Activated naive CD8-positive, alpha-beta T cell treated with anti-CD3 and anti-CD28 coated beads, Interleukin-2, amount 50 U/mL, for 24 hours (primary cell): ENCODE measurements around the gene BCAR3.

Source experiments
- ATAC-seq: fragments of 150-1000 bp; cut with Tn5 transposase; one replicate; pipeline ENCODE4 v1.10.0; 2021
- DNase-seq: peaks from one replicate; pipeline ENCODE4 v3.0.0; 2021
- H3K27ac Mint-ChIP-seq: one replicate; pipeline ENCODE4 v1.8.0; 2021; ENCODE audit warnings: mild to moderate bottlenecking, mixed read lengths
- H3K27me3 Mint-ChIP-seq: one replicate; pipeline ENCODE4 v1.8.0; 2021; ENCODE audit warnings: mixed read lengths
- H3K36me3 Mint-ChIP-seq: one replicate; pipeline ENCODE4 v1.8.0; 2021; ENCODE audit warnings: low read depth, mixed read lengths
- H3K4me1 Mint-ChIP-seq: one replicate; pipeline ENCODE4 v1.8.0; 2021; ENCODE audit warnings: mixed read lengths
- H3K4me3 Mint-ChIP-seq: one replicate; pipeline ENCODE4 v1.8.0; 2021; ENCODE audit warnings: mild to moderate bottlenecking, moderate library complexity, mixed read lengths
- H3K9me3 Mint-ChIP-seq: one replicate; pipeline ENCODE4 v1.8.0; 2021; ENCODE audit warnings: mixed read lengths

The BCAR3 gene

GRCh38 chr1:93605026-93605568 lies 76.5 kb downstream of the BCAR3 start:
- Mint-ChIP-seq H3K9me3 (no peaks in the 10 kb centered on the region), H3K36me3 (no peaks in the 10 kb centered on the region), H3K4me3 (no peak overlapping the region), H3K27ac (no peak overlapping the region), H3K4me1 (peaks cover 46% of the 10 kb centered on the region), H3K27me3 (peaks cover 6% of the 10 kb centered on the region)
- DNase-seq (no peak), ATAC-seq (no peak)

- DNase-seq, result no peak
- H3K27ac Mint-ChIP-seq, result no peak overlapping the region
- H3K4me3 Mint-ChIP-seq, result no peak overlapping the region
- no peak for ATAC-seq
- peaks cover 41% of the 10 kb centered on the region for H3K4me1 Mint-ChIP-seq
- H3K9me3 Mint-ChIP-seq, result no peaks in the 10 kb centered on the region
- peaks cover 6% of the 10 kb centered on the region for H3K27me3 Mint-ChIP-seq
- H3K36me3 Mint-ChIP-seq, result no peaks in the 10 kb centered on the region
Measured at GRCh38 chr1:93604411-93604810, 77.2 kb downstream of the BCAR3 start.

GRCh38 chr1:93603601-93604000 lies 78.0 kb downstream of the BCAR3 start:
- no peaks in the 10 kb centered on the region for H3K9me3 Mint-ChIP-seq
- H3K27ac Mint-ChIP-seq, result no peak overlapping the region
- DNase-seq (no peak), ATAC-seq (no peak)
- no peaks in the 10 kb centered on the region for H3K36me3 Mint-ChIP-seq
- peaks cover 6% of the 10 kb centered on the region for H3K27me3 Mint-ChIP-seq
- H3K4me3 Mint-ChIP-seq, result no peak overlapping the region
- peaks cover 32% of the 10 kb centered on the region for H3K4me1 Mint-ChIP-seq

- Mint-ChIP-seq H3K27me3 (peaks cover 6% of the 10 kb centered on the region), H3K27ac (no peak overlapping the region), H3K4me3 (no peak overlapping the region), H3K4me1 (peaks cover 27% of the 10 kb centered on the region), H3K36me3 (no peaks in the 10 kb centered on the region), H3K9me3 (no peaks in the 10 kb centered on the region)
- ATAC-seq, result no peak
- DNase-seq, result no peak
Measured at GRCh38 chr1:93603106-93603505, 78.5 kb downstream of the BCAR3 start.

GRCh38 chr1:93602101-93602500 lies 79.5 kb downstream of the BCAR3 start:
- no peak overlapping the region for H3K4me3 Mint-ChIP-seq
- peaks cover 17% of the 10 kb centered on the region for H3K4me1 Mint-ChIP-seq
- H3K27ac Mint-ChIP-seq, result no peak overlapping the region
- ATAC-seq, result no peak
- no peaks in the 10 kb centered on the region for H3K9me3 Mint-ChIP-seq
- no peak for DNase-seq
- H3K27me3 Mint-ChIP-seq, result peaks cover 6% of the 10 kb centered on the region
- H3K36me3 Mint-ChIP-seq, result no peaks in the 10 kb centered on the region

- Mint-ChIP-seq H3K27me3 (peaks cover 5% of the 10 kb centered on the region), H3K9me3 (no peaks in the 10 kb centered on the region), H3K36me3 (no peaks in the 10 kb centered on the region), H3K27ac (no peak overlapping the region), H3K4me3 (no peak overlapping the region), H3K4me1 (peaks cover 13% of the 10 kb centered on the region)
- ATAC-seq, result no peak
- no peak for DNase-seq
Measured at GRCh38 chr1:93601686-93602085, 80.0 kb downstream of the BCAR3 start.

GRCh38 chr1:93600663-93601062 lies 81.0 kb downstream of the BCAR3 start:
- Mint-ChIP-seq H3K27ac (no peak overlapping the region), H3K4me3 (no peak overlapping the region), H3K4me1 (peaks cover 3% of the 10 kb centered on the region), H3K9me3 (no peaks in the 10 kb centered on the region), H3K27me3 (peaks cover 4% of the 10 kb centered on the region), H3K36me3 (no peaks in the 10 kb centered on the region)
- no peak for ATAC-seq
- no peak for DNase-seq

GRCh38 chr1:93599479-93599878 lies 82.2 kb downstream of the BCAR3 start:
- H3K4me1 Mint-ChIP-seq, result no peaks in the 10 kb centered on the region
- no peak overlapping the region for H3K27ac Mint-ChIP-seq
- no peaks in the 10 kb centered on the region for H3K36me3 Mint-ChIP-seq
- no peak for ATAC-seq
- DNase-seq, result no peak
- H3K27me3 Mint-ChIP-seq, result peaks cover 7% of the 10 kb centered on the region
- H3K4me3 Mint-ChIP-seq, result no peak overlapping the region
- no peaks in the 10 kb centered on the region for H3K9me3 Mint-ChIP-seq

- DNase-seq (no peak), ATAC-seq (no peak)
- Mint-ChIP-seq H3K36me3 (no peaks in the 10 kb centered on the region), H3K4me1 (no peaks in the 10 kb centered on the region), H3K27me3 (peaks cover 6% of the 10 kb centered on the region), H3K4me3 (no peak overlapping the region), H3K9me3 (no peaks in the 10 kb centered on the region), H3K27ac (no peak overlapping the region)
Measured at GRCh38 chr1:93598861-93599439, 82.7 kb downstream of the BCAR3 start.

- Mint-ChIP-seq H3K36me3 (no peaks in the 10 kb centered on the region), H3K27ac (no peak overlapping the region), H3K9me3 (no peaks in the 10 kb centered on the region), H3K27me3 (peaks cover 5% of the 10 kb centered on the region), H3K4me3 (no peak overlapping the region), H3K4me1 (no peaks in the 10 kb centered on the region)
- no peak for ATAC-seq
- DNase-seq, result no peak
Measured at GRCh38 chr1:93598396-93598795, 83.2 kb downstream of the BCAR3 start.

GRCh38 chr1:93597709-93598108 lies 83.9 kb downstream of the BCAR3 start:
- DNase-seq, result no peak
- Mint-ChIP-seq H3K27me3 (peaks cover 5% of the 10 kb centered on the region), H3K4me1 (no peaks in the 10 kb centered on the region), H3K4me3 (no peak overlapping the region), H3K36me3 (no peaks in the 10 kb centered on the region), H3K9me3 (no peaks in the 10 kb centered on the region), H3K27ac (no peak overlapping the region)
- ATAC-seq, result no peak

GRCh38 chr1:93596329-93597089 lies 85.1 kb downstream of the BCAR3 start:
- peaks cover 3% of the 10 kb centered on the region for H3K27me3 Mint-ChIP-seq
- no peaks in the 10 kb centered on the region for H3K36me3 Mint-ChIP-seq
- no peak for DNase-seq
- no peak overlapping the region for H3K27ac Mint-ChIP-seq
- no peak for ATAC-seq
- H3K9me3 Mint-ChIP-seq, result no peaks in the 10 kb centered on the region
- H3K4me1 Mint-ChIP-seq, result peaks cover 7% of the 10 kb centered on the region
- H3K4me3 Mint-ChIP-seq, result no peak overlapping the region

- Mint-ChIP-seq H3K4me3 (no peak overlapping the region), H3K9me3 (no peaks in the 10 kb centered on the region), H3K36me3 (no peaks in the 10 kb centered on the region), H3K27me3 (peaks cover 3% of the 10 kb centered on the region), H3K27ac (no peak overlapping the region), H3K4me1 (peaks cover 13% of the 10 kb centered on the region)
- DNase-seq, result no peak
- ATAC-seq, result no peak
Measured at GRCh38 chr1:93595743-93596142, 85.9 kb downstream of the BCAR3 start.

GRCh38 chr1:93595266-93595665 lies 86.4 kb downstream of the BCAR3 start:
- Mint-ChIP-seq H3K36me3 (no peaks in the 10 kb centered on the region), H3K27me3 (peaks cover 3% of the 10 kb centered on the region), H3K27ac (no peak overlapping the region), H3K9me3 (no peaks in the 10 kb centered on the region), H3K4me1 (peaks cover 15% of the 10 kb centered on the region), H3K4me3 (no peak overlapping the region)
- no peak for ATAC-seq
- no peak for DNase-seq

GRCh38 chr1:93594603-93594880 lies 87.1 kb downstream of the BCAR3 start:
- H3K36me3 Mint-ChIP-seq, result no peaks in the 10 kb centered on the region
- DNase-seq, result no peak
- H3K4me3 Mint-ChIP-seq, result no peak overlapping the region
- H3K9me3 Mint-ChIP-seq, result no peaks in the 10 kb centered on the region
- H3K27ac Mint-ChIP-seq, result no peak overlapping the region
- H3K4me1 Mint-ChIP-seq, result peaks cover 15% of the 10 kb centered on the region
- peaks cover 3% of the 10 kb centered on the region for H3K27me3 Mint-ChIP-seq
- ATAC-seq, result no peak
